HG03039 (cell line): ENCODE measurements around the gene PRKX.
"Not testable (repeated sequence)": the region's sequence is repeated elsewhere in the genome, so short reads cannot be mapped to it uniquely, and the experiment has no call there.

ENCODE experiments used
- ATAC-seq: cut with Tn5 transposase; IDR thresholded peaks from one replicate; pipeline ENCODE4 v1.9.1; 2021; ENCODE audit warnings: mild to moderate bottlenecking, moderate library complexity; ENCODE audit not compliant: unreplicated experiment

Gene PRKX

GRCh38 chrX:3713225-3713936 is at the start of gene PRKX:
Gene PRKX (minus strand): TSS chrX:3713649. CDS start chrX:3713253, 396 bp downstream.
- ATAC-seq = peak; percentile 77

DNA sequence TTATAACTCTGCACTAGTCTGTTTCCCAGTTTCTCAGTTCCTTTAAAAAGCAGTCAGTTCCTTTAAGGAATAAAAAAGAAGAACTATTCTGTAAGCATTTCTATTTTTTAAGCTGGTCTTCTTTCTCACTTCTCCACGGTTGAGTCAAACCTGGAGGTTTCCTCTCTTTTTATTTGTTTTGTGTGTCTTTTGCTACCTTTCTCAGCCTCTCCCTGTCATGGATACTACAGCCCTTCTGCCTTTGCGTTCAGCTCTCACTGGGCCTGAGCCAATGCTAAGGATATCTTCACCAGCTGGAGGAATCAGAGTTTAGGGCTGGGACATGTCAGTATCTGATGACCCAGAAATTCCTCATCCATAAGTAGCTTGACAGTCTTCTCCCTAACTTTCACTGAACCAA is 49.7 kb upstream of the PRKX start:
- no peak for ATAC-seq

- no peak for ATAC-seq
Measured at GRCh38 chrX:3757510-3758025, 44.1 kb upstream of the PRKX start.

DNA sequence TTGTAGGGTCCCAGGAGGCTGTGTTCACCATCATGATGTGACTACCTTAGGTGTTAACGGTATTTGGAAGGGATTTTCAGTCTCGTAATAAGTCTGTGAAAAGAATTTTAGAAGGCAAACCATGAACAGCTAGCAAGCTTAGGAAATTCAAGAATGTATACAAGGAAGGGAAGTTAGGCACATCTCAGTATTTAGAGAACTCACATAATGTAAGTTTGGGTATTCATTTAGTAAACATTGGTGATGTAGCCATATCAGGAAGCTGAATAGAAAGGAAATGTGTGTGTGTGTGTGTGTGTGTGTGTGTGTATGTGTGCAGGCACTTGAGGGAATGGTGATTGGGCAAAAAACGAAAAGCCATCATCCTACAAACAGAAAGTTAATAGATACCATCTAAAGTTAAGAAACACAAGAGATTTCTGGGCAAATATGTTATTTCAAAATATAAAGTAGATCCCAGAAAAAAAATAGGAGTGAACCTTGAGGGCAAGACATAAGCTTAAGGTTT is 34.7 kb upstream of the PRKX start:
- no peak for ATAC-seq

DNA sequence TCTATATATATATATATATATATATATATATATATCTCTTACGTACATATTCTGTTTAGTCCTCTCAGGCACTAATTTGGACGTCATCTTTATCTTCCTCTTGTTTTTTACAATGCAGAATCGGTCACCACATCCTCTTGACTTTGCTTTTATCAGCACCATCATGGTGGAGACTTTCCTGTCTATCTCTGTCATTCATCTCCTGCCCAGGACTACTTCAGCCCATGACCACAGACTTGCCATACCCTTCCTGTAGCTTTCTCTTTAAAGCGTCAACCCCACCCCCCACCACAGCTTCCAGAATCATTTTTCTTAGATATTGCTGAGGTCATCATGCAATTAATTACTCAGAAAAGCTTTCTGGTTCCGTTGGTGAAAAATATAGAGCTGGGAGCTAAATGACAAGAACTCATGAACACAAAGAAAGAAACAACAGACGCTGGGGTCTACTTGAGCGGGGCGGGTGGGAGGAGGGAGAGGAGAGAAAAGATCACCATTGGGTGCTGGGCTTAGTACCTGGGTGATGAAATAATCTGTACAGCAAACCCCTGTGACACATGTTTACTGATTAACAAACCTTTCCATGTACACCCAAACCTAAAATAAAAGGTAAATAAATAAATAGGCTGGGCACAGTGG is 30.5 kb upstream of the PRKX start:
- no peak for ATAC-seq

- ATAC-seq = not testable (repeated sequence)
Measured at GRCh38 chrX:3740946-3741345, 27.5 kb upstream of the PRKX start.

DNA sequence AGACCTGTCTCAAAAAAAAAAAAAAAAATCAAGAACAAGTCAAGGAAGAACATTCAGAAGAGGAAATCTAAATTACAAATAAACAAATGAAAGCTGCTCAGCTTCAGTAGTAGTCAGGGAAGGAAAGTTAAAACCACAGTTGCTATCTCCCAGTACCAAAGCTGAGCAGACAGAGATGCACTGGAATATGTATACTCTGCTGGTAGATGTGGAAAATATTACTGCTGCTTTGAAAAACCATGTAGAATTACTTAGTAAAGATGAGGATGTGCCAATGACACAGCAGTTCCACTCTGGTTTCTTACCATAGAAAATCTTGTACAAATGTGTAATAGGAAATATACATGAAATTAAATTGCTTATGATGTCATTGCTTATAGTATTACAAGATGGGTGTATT is 25.1 kb upstream of the PRKX start:
- no peak for ATAC-seq

- ATAC-seq = not testable (repeated sequence)
Measured at GRCh38 chrX:3736536-3736935, 23.1 kb upstream of the PRKX start.

DNA sequence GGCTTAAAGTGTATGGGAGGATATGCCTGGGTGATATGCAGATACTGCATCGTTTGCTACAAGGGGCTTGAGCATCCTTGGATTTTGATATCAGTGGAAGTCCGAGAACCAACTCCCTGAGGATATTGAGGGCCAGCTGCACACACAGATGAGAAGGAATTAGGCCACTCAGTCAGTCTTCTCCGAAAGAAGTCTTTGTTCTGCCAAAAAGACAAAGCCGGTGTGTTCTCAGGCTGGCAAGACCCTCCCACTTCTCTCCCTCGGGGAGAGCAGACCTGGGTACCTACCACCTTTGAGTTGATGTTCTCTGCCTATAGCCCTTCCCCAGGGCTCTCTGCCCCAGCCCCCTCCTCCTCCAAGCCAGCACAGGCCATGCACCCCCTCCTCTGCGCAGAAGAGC is 22.4 kb upstream of the PRKX start:
- not testable (repeated sequence) for ATAC-seq

GRCh38 chrX:3734456-3734855 is 21.0 kb upstream of the PRKX start:
- not testable (repeated sequence) for ATAC-seq

DNA sequence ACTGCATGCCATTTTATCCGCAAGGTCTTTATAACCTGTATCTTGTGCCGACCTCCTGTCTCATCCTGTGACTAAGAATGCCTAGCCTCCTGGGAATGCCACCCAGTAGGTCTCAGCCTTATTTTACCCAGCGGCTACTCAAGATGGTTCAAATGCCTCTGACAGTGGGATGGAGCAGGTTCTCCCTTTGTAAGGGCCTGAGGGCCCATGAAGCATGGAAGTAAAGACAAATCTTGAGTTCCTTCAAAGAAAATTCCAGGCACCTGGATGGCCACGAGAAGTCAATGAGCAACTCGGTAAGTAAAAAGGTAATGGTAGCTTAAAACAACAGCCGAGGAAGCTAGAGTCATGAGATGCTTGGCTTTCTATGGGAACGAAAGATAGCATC is 19.6 kb upstream of the PRKX start:
- no peak for ATAC-seq

DNA sequence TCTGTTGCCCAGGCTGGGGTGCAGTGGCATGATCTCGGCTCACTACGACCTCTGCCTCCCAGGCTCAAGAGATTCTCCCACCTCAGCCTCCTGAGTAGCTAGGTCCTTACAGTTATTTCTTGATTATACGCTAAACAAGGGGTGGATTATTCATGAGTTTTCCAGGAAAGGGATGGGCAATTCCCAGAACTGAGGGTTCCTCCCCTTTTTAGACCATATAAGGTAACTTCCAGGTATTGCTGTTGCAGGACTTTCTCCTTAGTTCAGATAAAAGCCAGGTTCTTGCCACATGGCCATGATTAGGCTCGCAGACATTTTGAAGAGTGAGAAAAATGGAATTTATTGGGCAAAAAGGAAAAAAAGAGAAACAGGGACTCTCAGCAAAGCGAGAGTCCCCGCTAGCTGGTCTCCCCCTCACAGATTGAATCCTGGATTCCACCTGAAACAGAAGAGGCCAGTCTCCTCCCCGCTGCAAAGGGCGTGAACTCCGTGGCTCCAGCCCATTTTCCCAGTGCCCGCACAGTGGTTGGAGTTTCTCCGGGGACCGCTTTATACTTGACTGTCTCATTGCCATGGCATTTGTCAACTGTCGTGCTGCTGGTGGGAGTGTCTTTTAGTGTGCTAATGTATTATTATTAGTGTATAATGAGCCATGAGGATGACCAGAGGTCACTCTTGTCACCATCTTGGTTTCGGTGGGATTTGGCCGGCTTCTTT is 19.0 kb upstream of the PRKX start:
- not testable (repeated sequence) for ATAC-seq

DNA sequence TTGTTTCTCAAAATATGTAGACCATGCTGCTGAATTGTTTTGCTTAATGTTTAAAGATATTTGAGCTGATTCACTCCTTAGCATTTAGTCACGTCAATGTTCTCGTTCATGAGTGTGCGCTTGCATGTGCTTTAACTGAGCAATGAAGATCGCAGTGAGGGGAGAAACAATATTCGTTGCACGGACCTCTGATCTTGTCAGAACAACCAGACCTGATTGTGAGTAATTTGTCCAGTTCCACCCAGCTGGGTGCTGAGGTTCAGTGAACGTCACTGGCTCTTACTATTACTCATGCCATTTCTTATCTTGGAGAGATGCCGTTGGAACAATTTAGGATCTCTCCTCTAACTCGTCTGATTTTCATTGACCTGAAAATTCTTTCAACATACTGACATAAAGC is 15.0 kb upstream of the PRKX start:
- ATAC-seq = no peak

GRCh38 chrX:3723460-3723859 is 10.0 kb upstream of the PRKX start:
- ATAC-seq = not testable (repeated sequence)

- ATAC-seq = no peak
Measured at GRCh38 chrX:3717742-3718420, 4.4 kb upstream of the PRKX start.

- ATAC-seq = no peak
Measured at GRCh38 chrX:3715921-3716320, 2.5 kb upstream of the PRKX start.

- not testable (repeated sequence) for ATAC-seq
Measured at GRCh38 chrX:3714706-3715479, 1.4 kb upstream of the PRKX start.

DNA sequence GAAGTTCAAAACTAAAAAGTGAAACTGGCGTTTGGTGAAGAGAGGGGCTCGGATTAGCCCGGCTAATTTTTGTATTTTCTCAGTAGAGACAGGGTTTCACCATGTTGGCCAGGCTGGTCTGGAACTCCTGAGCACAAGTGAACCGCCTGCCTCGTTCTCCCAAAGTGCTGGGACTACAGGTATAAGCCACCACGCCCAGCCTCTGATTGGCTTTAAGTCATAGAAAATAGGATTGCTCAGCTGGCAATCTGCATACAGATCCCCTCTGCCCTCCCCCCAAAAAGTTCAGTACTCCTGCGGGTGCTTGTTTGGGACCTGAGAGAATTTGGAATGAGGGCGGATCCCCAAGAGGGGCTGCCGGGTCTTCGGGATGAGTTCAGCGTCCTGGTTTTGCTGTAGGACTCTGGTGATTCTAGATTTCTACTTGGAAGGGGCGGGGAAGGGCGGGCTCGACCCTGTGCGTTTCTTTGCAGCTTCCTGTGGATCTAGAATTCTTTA is 537 bp upstream of the PRKX start:
- no peak for ATAC-seq

DNA sequence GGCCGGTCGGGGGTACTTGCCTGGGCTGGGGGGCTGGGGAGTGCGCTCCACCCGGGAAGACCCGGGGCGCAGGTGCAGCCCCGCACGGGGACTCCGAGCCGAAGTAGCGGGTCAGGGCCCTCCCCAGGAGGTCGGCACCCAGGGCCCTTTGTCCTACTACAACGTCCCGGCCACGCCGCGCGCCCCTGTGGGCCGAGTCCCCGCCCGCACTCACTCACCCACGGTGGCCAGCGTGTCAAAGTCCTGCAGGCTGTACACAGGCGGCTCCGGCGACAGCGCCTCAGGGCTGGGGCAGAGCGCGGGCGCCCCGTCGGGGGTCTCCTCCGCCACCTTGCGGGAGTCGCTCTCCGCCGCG is 602 bp downstream of the PRKX start:
- ATAC-seq = peak; percentile 8
